Stimulated activated CD8-positive, alpha-beta memory T cell treated with anti-CD3 and anti-CD28 coated beads, Interleukin-2, amount 100 ng/mL, for 48 hours (primary cell): ENCODE results near the gene RAB40A.

Experiments used
- DNase-seq, 2 donors: peaks; one replicate each; pipeline ENCODE4 v3.0.0-alpha.2; 2020; ENCODE audit warnings: low read depth in 2 of 2

RAB40A gene

GRCh38 chrX:103519389-103519788 is at the start of gene RAB40A:
RAB40A (minus strand) TSS chrX:103519489; CDS start chrX:103500756, 18,733 bp downstream.
- DNase-seq = no peak

- DNase-seq = no peak
Observed at GRCh38 chrX:103565752-103566151, 46.5 kb upstream of the RAB40A start.

GRCh38 chrX:103565197-103565596 is 45.9 kb upstream of the RAB40A start:
- DNase-seq = no peak

GRCh38 chrX:103562801-103563200 is 43.5 kb upstream of the RAB40A start:
- no peak for DNase-seq

GRCh38 chrX:103560256-103560655 is 41.0 kb upstream of the RAB40A start:
- DNase-seq = no peak

GRCh38 chrX:103556963-103557612 is 37.8 kb upstream of the RAB40A start:
- no peak for DNase-seq

GRCh38 chrX:103554687-103555424 is 35.6 kb upstream of the RAB40A start:
- DNase-seq = peak; percentile 22 to 35

GRCh38 chrX:103552236-103552635 is 32.9 kb upstream of the RAB40A start:
- no peak for DNase-seq

- DNase-seq = no peak
Observed at GRCh38 chrX:103550415-103551051, 31.2 kb upstream of the RAB40A start.

GRCh38 chrX:103549916-103550315 is 30.6 kb upstream of the RAB40A start:
- DNase-seq = no peak

GRCh38 chrX:103540145-103540544 is 20.9 kb upstream of the RAB40A start:
- DNase-seq = no peak

- no peak for DNase-seq
Observed at GRCh38 chrX:103539695-103540094, 20.4 kb upstream of the RAB40A start.

GRCh38 chrX:103538728-103539127 is 19.4 kb upstream of the RAB40A start:
- DNase-seq = no peak

- DNase-seq = no peak
Observed at GRCh38 chrX:103537871-103538387, 18.6 kb upstream of the RAB40A start.

- DNase-seq = no peak
Observed at GRCh38 chrX:103536732-103537131, 17.4 kb upstream of the RAB40A start.

- DNase-seq = no peak
Observed at GRCh38 chrX:103536071-103536470, 16.8 kb upstream of the RAB40A start.

- DNase-seq = no peak
Observed at GRCh38 chrX:103535206-103535605, 15.9 kb upstream of the RAB40A start.

GRCh38 chrX:103533511-103534216 is 14.4 kb upstream of the RAB40A start:
- peak; percentile 24 to 48 for DNase-seq

GRCh38 chrX:103531002-103531401 is 11.7 kb upstream of the RAB40A start:
- no peak for DNase-seq

GRCh38 chrX:103530545-103530944 is 11.3 kb upstream of the RAB40A start:
- DNase-seq = no peak

- DNase-seq = no peak
Observed at GRCh38 chrX:103529550-103529949, 10.3 kb upstream of the RAB40A start.

GRCh38 chrX:103524747-103525146 is 5.5 kb upstream of the RAB40A start:
- no peak for DNase-seq
